Neural progenitor cell (in vitro differentiated cells): ENCODE results near the gene MTHFS. TPM values are rescaled to one million over a fixed set of nuclear protein-coding genes. Genes with fewer than 3 reads are reported as not detected.

Experiments used
- DNase-seq: peaks from one replicate; pipeline ENCODE4 v3.0.0-alpha.2; 2016; ENCODE audit warnings: low spot score
- H2AFZ ChIP-seq: fragments of 200-600 bp; sonication (generic); replicated peaks from 2 replicates; pipeline ENCODE4 v1.6.1; 2016; ENCODE audit warnings: antibody characterized with exemption
- H3F3A ChIP-seq: fragments of 200-600 bp; sonication (generic); 2 replicates; pipeline ENCODE4 v1.6.1; 2016; ENCODE audit warnings: antibody characterized with exemption, low read depth
- H3K27ac ChIP-seq: fragments of 200-600 bp; sonication (generic); 2 replicates; pipeline ENCODE4 v1.5.1; 2016; ENCODE audit warnings: mild to moderate bottlenecking
- H3K27me3 ChIP-seq: fragments of 200-600 bp; sonication (generic); 2 replicates; pipeline ENCODE4 v1.6.1; 2016; ENCODE audit warnings: mild to moderate bottlenecking, moderate library complexity
- H3K36me3 ChIP-seq: fragments of 200-600 bp; sonication (generic); 2 replicates; pipeline ENCODE4 v1.5.1; 2016
- H3K4me1 ChIP-seq: fragments of 200-600 bp; sonication (generic); 2 replicates; pipeline ENCODE4 v1.6.1; 2016; ENCODE audit warnings: mixed run types
- H3K4me2 ChIP-seq: fragments of 200-600 bp; sonication (generic); 2 replicates; pipeline ENCODE4 v1.6.1; 2016
- H3K4me3 ChIP-seq: fragments of 200-600 bp; sonication (generic); 2 replicates; pipeline ENCODE4 v1.5.1; 2016
- H3K79me2 ChIP-seq: fragments of 200-600 bp; sonication (generic); 2 replicates; pipeline ENCODE4 v1.6.1; 2016; ENCODE audit warnings: low read depth
- H3K9ac ChIP-seq: fragments of 200-600 bp; sonication (generic); 2 replicates; pipeline ENCODE4 v1.6.1; 2016
- H3K9me3 ChIP-seq: fragments of 200-600 bp; sonication (generic); 2 replicates; pipeline ENCODE4 v1.5.1; 2016; ENCODE audit warnings: low read depth
- H4K20me1 ChIP-seq: fragments of 200-600 bp; sonication (generic); 2 replicates; pipeline ENCODE4 v1.6.1; 2016; ENCODE audit warnings: low read depth
- H3K27ac Mint-ChIP-seq: 3 replicates; pipeline ENCODE4 v1.8.0; 2021; ENCODE audit warnings: mixed read lengths
- H3K27me3 Mint-ChIP-seq: 2 replicates; pipeline ENCODE4 v1.8.0; 2022; ENCODE audit warnings: low read depth, mild to moderate bottlenecking, inconsistent platforms, moderate library complexity, mixed read lengths; ENCODE audit not compliant: insufficient read depth
- H3K36me3 Mint-ChIP-seq: 3 replicates; pipeline ENCODE4 v1.8.0; 2021; ENCODE audit warnings: mixed read lengths
- H3K4me1 Mint-ChIP-seq: 3 replicates; pipeline ENCODE4 v1.8.0; 2021; ENCODE audit warnings: mixed read lengths
- H3K4me3 Mint-ChIP-seq: 3 replicates; pipeline ENCODE4 v1.8.0; 2021; ENCODE audit warnings: mild to moderate bottlenecking, moderate library complexity, mixed read lengths
- H3K9me3 Mint-ChIP-seq: 3 replicates; pipeline ENCODE4 v1.8.0; 2020; ENCODE audit warnings: mixed read lengths
- CTCF ChIP-seq: fragments of 200-600 bp; sonication (generic); IDR thresholded peaks from 2 replicates; pipeline ENCODE4 v1.5.1; 2017; ENCODE audit warnings: antibody characterized with exemption, mild to moderate bottlenecking
- EZH2 ChIP-seq: fragments of 200-600 bp; sonication (generic); IDR thresholded peaks from 2 replicates; pipeline ENCODE4 v1.6.1; 2017; ENCODE audit warnings: antibody characterized with exemption, mild to moderate bottlenecking, moderate library complexity
- EZH2phosphoT487 ChIP-seq: fragments of 200-600 bp; sonication (generic); IDR thresholded peaks from 2 replicates; pipeline ENCODE4 v1.6.1; 2017; ENCODE audit warnings: antibody characterized with exemption
- total RNA-seq: library from RNA; depleted of rRNA; stranded (reverse); fragments of >200 nt; gene quantifications from 2 replicates; pipeline ENCODE4 v1.2.3, GENCODE V29; 2015; ENCODE audit warnings: low replicate concordance

MTHFS gene
- total RNA-seq, 1 donor from 2014 or later, result 28.9 TPM

GRCh38 chr15:79844221-79844620, 52.6 kb downstream of the MTHFS start:
- Histone ChIP-seq H3K36me3 (no peaks in the 10 kb centered on the region), H3F3A (no peaks in the 10 kb centered on the region), H3K4me2 (no peak overlapping the region), H2AFZ (no peak overlapping the region), H3K79me2 (peaks cover 25% of the 10 kb centered on the region), H3K27me3 (no peaks in the 10 kb centered on the region), H3K27ac (no peak overlapping the region), H3K4me1 (no peaks in the 10 kb centered on the region), H3K9me3 (no peaks in the 10 kb centered on the region), H3K4me3 (no peak overlapping the region), H4K20me1 (peaks cover 12% of the 10 kb centered on the region), H3K9ac (no peak overlapping the region)
- no peaks in the 10 kb centered on the region for H3K27me3 Mint-ChIP-seq
- TF ChIP-seq EZH2phosphoT487, result no peak
- TF ChIP-seq CTCF, result no peak
- no peak for TF ChIP-seq EZH2
- H3K36me3 Mint-ChIP-seq, result peaks cover 19% of the 10 kb centered on the region
- H3K4me1 Mint-ChIP-seq, result peaks cover 10% of the 10 kb centered on the region
- DNase-seq, result no peak
- H3K27ac Mint-ChIP-seq, result no peak overlapping the region
- no peak overlapping the region for H3K4me3 Mint-ChIP-seq
- no peaks in the 10 kb centered on the region for H3K9me3 Mint-ChIP-seq

- H3K27ac Mint-ChIP-seq, result peak overlapping the region; percentile 87
- TF ChIP-seq EZH2phosphoT487 (no peak), CTCF (no peak), EZH2 (no peak)
- Histone ChIP-seq H3K4me2 (peak overlapping the region; percentile 35), H3K36me3 (no peaks in the 10 kb centered on the region), H3K4me1 (peaks cover 7% of the 10 kb centered on the region), H3K9ac (no peak overlapping the region), H3F3A (no peaks in the 10 kb centered on the region), H3K79me2 (no peaks in the 10 kb centered on the region), H4K20me1 (peaks cover 6% of the 10 kb centered on the region), H2AFZ (no peak overlapping the region), H3K27me3 (no peaks in the 10 kb centered on the region), H3K9me3 (no peaks in the 10 kb centered on the region), H3K27ac (no peak overlapping the region), H3K4me3 (no peak overlapping the region)
- H3K36me3 Mint-ChIP-seq, result peaks cover 26% of the 10 kb centered on the region
- no peak overlapping the region for H3K4me3 Mint-ChIP-seq
- DNase-seq, result no peak
- peaks cover 24% of the 10 kb centered on the region for H3K4me1 Mint-ChIP-seq
- H3K27me3 Mint-ChIP-seq, result peaks cover 3% of the 10 kb centered on the region
- H3K9me3 Mint-ChIP-seq, result no peaks in the 10 kb centered on the region
Measured at GRCh38 chr15:79837846-79838245, 59.0 kb downstream of the MTHFS start.

GRCh38 chr15:79834495-79834894, 62.3 kb downstream of the MTHFS start:
- Histone ChIP-seq H3K27me3 (no peaks in the 10 kb centered on the region), H3K4me1 (peaks cover 7% of the 10 kb centered on the region), H3K4me2 (no peak overlapping the region), H3K9me3 (no peaks in the 10 kb centered on the region), H2AFZ (no peak overlapping the region), H3F3A (no peaks in the 10 kb centered on the region), H3K36me3 (no peaks in the 10 kb centered on the region), H3K27ac (no peak overlapping the region), H3K4me3 (no peak overlapping the region), H3K9ac (no peak overlapping the region), H3K79me2 (no peaks in the 10 kb centered on the region), H4K20me1 (no peaks in the 10 kb centered on the region)
- Mint-ChIP-seq H3K27me3 (peaks cover 3% of the 10 kb centered on the region), H3K27ac (no peak overlapping the region), H3K4me3 (no peak overlapping the region), H3K36me3 (peaks cover 22% of the 10 kb centered on the region), H3K9me3 (no peaks in the 10 kb centered on the region), H3K4me1 (peaks cover 22% of the 10 kb centered on the region)
- DNase-seq, result no peak
- TF ChIP-seq CTCF (no peak), EZH2 (no peak), EZH2phosphoT487 (no peak)
